DND-41 (cell line): Measurements from ENCODE around the gene PCTP.

Source experiments
- ATAC-seq: fragments of 200-7000 bp; cut with Tn5 transposase; 3 replicates; pipeline ENCODE4 v1.9.1; 2021; ENCODE audit warnings: low read depth; ENCODE audit not compliant: insufficient read depth
- DNase-seq: peaks from one replicate; pipeline ENCODE4 v3.0.0-alpha.2; 2020
- H2AFZ ChIP-seq: 2 replicates; pipeline ENCODE4 v1.6.0; 2012; ENCODE audit warnings: low read depth, low read length
- H3K27ac ChIP-seq: 2 replicates; pipeline ENCODE4 v1.5.1; 2012; ENCODE audit warnings: low read length, inconsistent platforms
- H3K27me3 ChIP-seq: fragments of 200-600 bp; sonication (generic); 2 replicates; pipeline ENCODE4 v1.6.0; 2012; ENCODE audit warnings: low read length, mild to moderate bottlenecking, inconsistent platforms; ENCODE audit not compliant: insufficient read depth, poor library complexity
- H3K36me3 ChIP-seq: 2 replicates; pipeline ENCODE4 v1.5.1; 2012; ENCODE audit warnings: low read length, inconsistent platforms; ENCODE audit not compliant: insufficient read depth
- H3K4me1 ChIP-seq: 2 replicates; pipeline ENCODE4 v1.5.1; 2012; ENCODE audit warnings: mild to moderate bottlenecking, low read length; ENCODE audit not compliant: insufficient read depth
- H3K4me2 ChIP-seq: 2 replicates; pipeline ENCODE4 v1.6.0; 2012; ENCODE audit warnings: mild to moderate bottlenecking, moderate library complexity, low read length, inconsistent platforms; ENCODE audit not compliant: insufficient read depth
- H3K4me3 ChIP-seq, 2 experiments: fragments of 200-600 bp in 1 of 2; shearing (Covaris generic) in 1 of 2; 2 replicates each; pipeline ENCODE4 v1.5.1; 2012 to 2016; ENCODE audit warnings: inconsistent platforms in 2 of 2, low read length in 2 of 2, mild to moderate bottlenecking in 2 of 2, low read depth in 1 of 2, moderate library complexity in 1 of 2
- H3K79me2 ChIP-seq: 2 replicates; pipeline ENCODE4 v1.6.0; 2012; ENCODE audit warnings: low read length, inconsistent platforms; ENCODE audit not compliant: insufficient read depth
- H3K9ac ChIP-seq: 2 replicates; pipeline ENCODE4 v1.6.0; 2012; ENCODE audit warnings: low read depth, mild to moderate bottlenecking, inconsistent platforms, low read length, moderate library complexity
- H3K9me3 ChIP-seq: 2 replicates; pipeline ENCODE4 v1.5.1; 2012; ENCODE audit warnings: low read length, moderate library complexity, mild to moderate bottlenecking, inconsistent platforms; ENCODE audit not compliant: insufficient read depth, severe bottlenecking
- H4K20me1 ChIP-seq: 2 replicates; pipeline ENCODE4 v1.6.0; 2012; ENCODE audit warnings: low read length; ENCODE audit not compliant: insufficient read depth
- EZH2 ChIP-seq: IDR thresholded peaks from 3 replicates; pipeline ENCODE4 v1.6.1; 2012; ENCODE audit warnings: borderline replicate concordance, low read depth, mild to moderate bottlenecking, moderate library complexity, low read length, inconsistent platforms; ENCODE audit not compliant: severe bottlenecking
- TF ChIP-seq, protein P1 (sequence below): IDR thresholded peaks from 2 replicates; pipeline ENCODE4 v1.5.1; 2012; ENCODE audit warnings: borderline replicate concordance, low read length, moderate library complexity, mild to moderate bottlenecking; ENCODE audit not compliant: poor library complexity, severe bottlenecking; ENCODE audit errors: extremely low read depth

PCTP gene

DNA sequence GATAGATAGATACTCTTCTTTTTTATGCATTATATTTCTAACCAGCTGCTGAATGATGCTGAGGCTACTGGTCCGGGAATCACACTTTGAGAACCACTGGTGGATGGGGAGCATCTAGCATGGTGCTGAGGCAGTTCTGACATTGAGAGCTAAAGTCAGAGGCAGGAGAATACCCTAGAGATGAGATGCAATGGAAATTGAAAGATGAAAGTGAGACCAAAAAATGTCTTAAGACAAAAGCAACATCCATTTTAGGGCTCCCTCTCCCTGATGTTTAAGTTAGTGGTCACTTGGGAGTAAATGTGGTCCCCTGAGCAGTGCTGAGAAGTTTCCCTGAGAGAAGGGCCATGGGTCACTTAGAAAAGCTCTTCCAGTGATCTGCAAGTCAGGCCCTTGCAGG is 6.8 kb downstream of the PCTP start:
- H3K79me2 ChIP-seq, result no peaks in the 10 kb centered on the region
- no peak overlapping the region for H3K4me3 ChIP-seq
- TF ChIP-seq EZH2, result no peak
- TF ChIP-seq, protein P1, sequence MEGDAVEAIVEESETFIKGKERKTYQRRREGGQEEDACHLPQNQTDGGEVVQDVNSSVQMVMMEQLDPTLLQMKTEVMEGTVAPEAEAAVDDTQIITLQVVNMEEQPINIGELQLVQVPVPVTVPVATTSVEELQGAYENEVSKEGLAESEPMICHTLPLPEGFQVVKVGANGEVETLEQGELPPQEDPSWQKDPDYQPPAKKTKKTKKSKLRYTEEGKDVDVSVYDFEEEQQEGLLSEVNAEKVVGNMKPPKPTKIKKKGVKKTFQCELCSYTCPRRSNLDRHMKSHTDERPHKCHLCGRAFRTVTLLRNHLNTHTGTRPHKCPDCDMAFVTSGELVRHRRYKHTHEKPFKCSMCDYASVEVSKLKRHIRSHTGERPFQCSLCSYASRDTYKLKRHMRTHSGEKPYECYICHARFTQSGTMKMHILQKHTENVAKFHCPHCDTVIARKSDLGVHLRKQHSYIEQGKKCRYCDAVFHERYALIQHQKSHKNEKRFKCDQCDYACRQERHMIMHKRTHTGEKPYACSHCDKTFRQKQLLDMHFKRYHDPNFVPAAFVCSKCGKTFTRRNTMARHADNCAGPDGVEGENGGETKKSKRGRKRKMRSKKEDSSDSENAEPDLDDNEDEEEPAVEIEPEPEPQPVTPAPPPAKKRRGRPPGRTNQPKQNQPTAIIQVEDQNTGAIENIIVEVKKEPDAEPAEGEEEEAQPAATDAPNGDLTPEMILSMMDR, result no peak
- no peak overlapping the region for H3K9ac ChIP-seq
- no peak overlapping the region for H3K4me2 ChIP-seq
- peaks cover 3% of the 10 kb centered on the region; the same call in 1 of the 2 replicates for H3K4me1 ChIP-seq
- H3K36me3 ChIP-seq, result peaks cover 4% of the 10 kb centered on the region; the same call in 1 of the 2 replicates
- no peaks in the 10 kb centered on the region for H3K27me3 ChIP-seq
- no peak overlapping the region for H2AFZ ChIP-seq
- H3K9me3 ChIP-seq, result no peaks in the 10 kb centered on the region
- H3K27ac ChIP-seq, result no peak overlapping the region
- ATAC-seq (no peak), DNase-seq (no peak)
- H4K20me1 ChIP-seq, result no peaks in the 10 kb centered on the region

DNA sequence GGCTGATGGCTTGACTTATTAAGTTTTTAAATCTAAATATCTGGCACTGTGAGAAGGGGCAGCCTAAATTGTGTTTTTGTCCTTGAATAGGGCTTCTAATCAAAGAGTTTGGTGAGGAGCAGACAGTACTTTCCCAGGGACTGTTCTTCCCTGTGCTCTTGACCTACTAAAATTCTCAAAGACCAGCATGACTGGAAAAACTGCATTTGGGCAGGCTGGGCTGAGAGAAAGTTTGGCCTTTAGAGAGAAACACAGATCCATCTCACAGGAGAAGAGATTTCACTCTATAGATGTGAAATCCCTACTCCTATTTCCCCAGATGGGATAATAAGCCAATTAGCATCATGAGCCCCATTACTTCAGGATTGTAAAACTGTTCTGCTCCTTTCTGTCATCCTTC is 7.3 kb downstream of the PCTP start:
- no peak for TF ChIP-seq EZH2
- TF ChIP-seq, protein P1, result no peak
- H3K27ac ChIP-seq, result no peak overlapping the region
- no peaks in the 10 kb centered on the region for H3K9me3 ChIP-seq
- DNase-seq, result no peak
- H4K20me1 ChIP-seq, result no peaks in the 10 kb centered on the region
- H3K4me2 ChIP-seq, result no peak overlapping the region
- no peak overlapping the region for H3K9ac ChIP-seq
- ATAC-seq, result no peak
- no peaks in the 10 kb centered on the region for H3K4me1 ChIP-seq
- H3K79me2 ChIP-seq, result no peaks in the 10 kb centered on the region
- H3K4me3 ChIP-seq, result no peak overlapping the region
- no peaks in the 10 kb centered on the region for H3K27me3 ChIP-seq
- H3K36me3 ChIP-seq, result peaks cover 4% of the 10 kb centered on the region; the same call in 1 of the 2 replicates
- no peak overlapping the region for H2AFZ ChIP-seq

DNA sequence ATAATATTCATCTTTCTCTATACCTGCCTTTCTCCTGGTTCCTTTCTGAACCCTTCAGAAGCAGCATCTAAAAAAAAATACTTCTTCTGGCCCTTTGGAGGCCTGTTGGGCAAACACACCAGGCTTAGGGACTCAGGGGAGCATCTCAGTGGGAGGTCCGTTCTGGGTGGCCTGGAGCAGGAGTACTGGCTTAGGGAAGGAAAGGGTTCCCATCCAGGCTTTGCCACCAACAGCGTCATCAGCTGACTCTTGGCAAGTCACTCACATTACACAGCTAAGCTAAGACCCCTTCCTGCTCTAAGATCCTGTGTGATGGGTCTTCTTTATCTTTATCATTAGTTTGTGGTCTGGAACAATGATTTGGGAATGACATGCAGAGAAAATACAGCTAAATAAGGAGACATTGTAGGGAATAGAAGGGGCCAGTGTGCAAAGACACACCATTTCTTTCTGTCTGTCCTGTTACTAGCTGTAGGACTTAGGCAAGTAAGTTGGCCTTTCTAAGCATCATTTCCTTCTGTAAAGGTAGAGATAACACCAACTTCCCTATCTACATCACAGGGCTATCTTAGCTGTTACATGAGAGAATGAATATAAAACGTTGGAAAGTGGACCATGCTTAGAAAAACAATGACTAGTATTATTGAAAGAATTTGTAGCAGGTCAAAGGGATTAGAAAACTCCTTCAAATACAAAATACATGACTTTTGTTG is 9.9 kb downstream of the PCTP start:
- H3K4me3 ChIP-seq, result no peak overlapping the region
- no peaks in the 10 kb centered on the region for H3K79me2 ChIP-seq
- no peaks in the 10 kb centered on the region for H3K36me3 ChIP-seq
- H3K4me2 ChIP-seq, result no peak overlapping the region
- TF ChIP-seq EZH2, result no peak
- TF ChIP-seq, protein P1, result no peak
- ATAC-seq (no peak), DNase-seq (no peak)
- no peak overlapping the region for H2AFZ ChIP-seq
- H3K9me3 ChIP-seq, result no peaks in the 10 kb centered on the region
- H3K9ac ChIP-seq, result no peak overlapping the region
- H4K20me1 ChIP-seq, result no peaks in the 10 kb centered on the region
- no peak overlapping the region for H3K27ac ChIP-seq
- no peaks in the 10 kb centered on the region for H3K27me3 ChIP-seq
- H3K4me1 ChIP-seq, result no peaks in the 10 kb centered on the region
